MM.1S (cell line): ENCODE results near the gene BORA.
A peak's percentile ranks its signal among the peaks of the same experiment; 100 is the strongest.

Source experiments
- DNase-seq: peaks from one replicate; pipeline ENCODE4 v3.0.0-alpha.2; 2015
- H2AFZ ChIP-seq: fragments of 300-600 bp; sonication (generic); 2 replicates; pipeline ENCODE4 v1.6.0; 2016; ENCODE audit warnings: antibody characterized with exemption, low read length
- H3F3A ChIP-seq: fragments of 300-600 bp; sonication (generic); 2 replicates; pipeline ENCODE4 v1.6.1; 2016; ENCODE audit warnings: mild to moderate bottlenecking, antibody characterized with exemption, low read length, moderate library complexity, mixed read lengths; ENCODE audit not compliant: insufficient read depth
- H3K27ac ChIP-seq: fragments of 300-600 bp; sonication (generic); 2 replicates; pipeline ENCODE4 v1.5.1; 2016; ENCODE audit warnings: mild to moderate bottlenecking, low read length
- H3K27me3 ChIP-seq: fragments of 300-600 bp; sonication (generic); replicated peaks from 2 replicates; pipeline ENCODE4 v1.6.0; 2016; ENCODE audit warnings: low read length; ENCODE audit not compliant: insufficient read depth
- H3K36me3 ChIP-seq: fragments of 300-600 bp; sonication (generic); replicated peaks from 2 replicates; pipeline ENCODE4 v1.6.1; 2016; ENCODE audit warnings: mild to moderate bottlenecking, low read length, mixed read lengths; ENCODE audit not compliant: insufficient read depth
- H3K4me1 ChIP-seq: fragments of 300-600 bp; sonication (generic); 2 replicates; pipeline ENCODE4 v1.6.1; 2016; ENCODE audit warnings: low read length, mixed read lengths
- H3K4me2 ChIP-seq: fragments of 300-600 bp; sonication (generic); 2 replicates; pipeline ENCODE4 v1.6.0; 2016; ENCODE audit warnings: low read depth, low read length
- H3K4me3 ChIP-seq: fragments of 300-600 bp; sonication (generic); 2 replicates; pipeline ENCODE4 v1.5.1; 2016; ENCODE audit warnings: low read length, mixed read lengths
- H3K79me2 ChIP-seq: fragments of 300-600 bp; sonication (generic); 2 replicates; pipeline ENCODE4 v1.6.1; 2016; ENCODE audit warnings: mixed run types, low read length, mixed read lengths
- H3K9ac ChIP-seq: fragments of 300-600 bp; sonication (generic); 2 replicates; pipeline ENCODE4 v1.6.1; 2016; ENCODE audit warnings: low read length, mixed read lengths
- H3K9me2 ChIP-seq: fragments of 300-600 bp; sonication (generic); replicated peaks from 2 replicates; pipeline ENCODE4 v1.6.1; 2016; ENCODE audit warnings: mild to moderate bottlenecking, low read length, mixed read lengths; ENCODE audit not compliant: insufficient read depth
- H3K9me3 ChIP-seq: fragments of 300-600 bp; sonication (generic); replicated peaks from 2 replicates; pipeline ENCODE4 v1.6.1; 2016; ENCODE audit warnings: mild to moderate bottlenecking, low read length, mixed read lengths; ENCODE audit not compliant: insufficient read depth
- H4K20me1 ChIP-seq: fragments of 300-600 bp; sonication (generic); 2 replicates; pipeline ENCODE4 v1.6.1; 2016; ENCODE audit warnings: mild to moderate bottlenecking, low read length, moderate library complexity, mixed read lengths; ENCODE audit not compliant: insufficient read depth
- CTCF ChIP-seq: fragments of 300-600 bp; sonication (generic); IDR thresholded peaks from 2 replicates; pipeline ENCODE4 v1.5.1; 2016; ENCODE audit warnings: antibody characterized with exemption, low read length, mixed read lengths
- EZH2 ChIP-seq: fragments of 300-600 bp; sonication (generic); optimal IDR thresholded peaks from 2 replicates; pipeline ENCODE3; 2017; ENCODE audit warnings: low read depth, mild to moderate bottlenecking, antibody characterized with exemption, low read length, mixed read lengths
- EZH2phosphoT487 ChIP-seq: fragments of 300-600 bp; sonication (generic); IDR thresholded peaks from 2 replicates; pipeline ENCODE4 v1.6.1; 2018; ENCODE audit warnings: antibody characterized with exemption, low read length

Gene BORA

GRCh38 chr13:72727417-72728289, at the start of gene BORA, which contains the start of gene MZT1:
BORA (plus strand) TSS chr13:72727923; CDS start chr13:72728941, 1,018 bp downstream.
MZT1 (minus strand) TSS chr13:72727629; CDS start chr13:72727602, 27 bp downstream.
- Histone ChIP-seq H3K9me3 (no peaks in the 10 kb centered on the region), H4K20me1 (no peaks in the 10 kb centered on the region), H3K9ac (peak within 1 kb of the TSS; percentile 77), H3K4me1 (0 out of 2 replicates have a peak, but pooled peaks cover 2% of the 10 kb centered on the region), H3F3A (no peaks in the 10 kb centered on the region; the same call in 1 of the 2 replicates), H2AFZ (peak within 1 kb of the TSS; percentile 84), H3K4me2 (peak within 1 kb of the TSS; percentile 55), H3K36me3 (no peaks in the 10 kb centered on the region), H3K27ac (peak within 1 kb of the TSS; percentile 52; the same call in 1 of the 2 replicates), H3K4me3 (peak within 1 kb of the TSS; percentile 74), H3K9me2 (no peaks in the 10 kb centered on the region), H3K79me2 (peaks cover 59% of the 10 kb centered on the region), H3K27me3 (no peaks in the 10 kb centered on the region)
- TF ChIP-seq EZH2 (no peak), EZH2phosphoT487 (no peak), CTCF (no peak)
- DNase-seq, result peak; percentile 92

GRCh38 chr13:72678312-72678711, 49.4 kb upstream of the BORA start:
- no peak overlapping the region for H3K9ac ChIP-seq
- TF ChIP-seq CTCF (no peak), EZH2 (no peak), EZH2phosphoT487 (no peak)
- no peak for DNase-seq
- no peaks in the 10 kb centered on the region for H3K9me3 ChIP-seq
- no peaks in the 10 kb centered on the region for H3K36me3 ChIP-seq
- H3K27ac ChIP-seq, result no peak overlapping the region
- no peaks in the 10 kb centered on the region for H3K79me2 ChIP-seq
- no peak overlapping the region for H3K4me2 ChIP-seq
- H3K4me3 ChIP-seq, result no peak overlapping the region
- H3K4me1 ChIP-seq, result no peaks in the 10 kb centered on the region
- no peaks in the 10 kb centered on the region for H3K27me3 ChIP-seq
- no peak overlapping the region for H2AFZ ChIP-seq
- no peaks in the 10 kb centered on the region for H3K9me2 ChIP-seq
- H4K20me1 ChIP-seq, result no peaks in the 10 kb centered on the region
- H3F3A ChIP-seq, result no peaks in the 10 kb centered on the region

GRCh38 chr13:72680353-72680752, 47.4 kb upstream of the BORA start:
- Histone ChIP-seq H3K4me3 (no peak overlapping the region), H3K4me1 (no peaks in the 10 kb centered on the region), H2AFZ (no peak overlapping the region), H3K27ac (no peak overlapping the region), H3K9ac (no peak overlapping the region), H3K4me2 (no peak overlapping the region), H3K79me2 (no peaks in the 10 kb centered on the region), H3K36me3 (no peaks in the 10 kb centered on the region), H3K9me2 (no peaks in the 10 kb centered on the region), H3K9me3 (no peaks in the 10 kb centered on the region), H3K27me3 (no peaks in the 10 kb centered on the region), H4K20me1 (no peaks in the 10 kb centered on the region), H3F3A (no peaks in the 10 kb centered on the region)
- TF ChIP-seq EZH2phosphoT487, result no peak
- no peak for TF ChIP-seq EZH2
- no peak for TF ChIP-seq CTCF
- no peak for DNase-seq
